A673 (cell line): ENCODE measurements around the gene KLHDC4.

Experiments used
- EZH2 ChIP-seq: fragments of 200-600 bp; sonication (generic); IDR thresholded peaks from 2 replicates; pipeline ENCODE4 v1.6.1; 2017; ENCODE audit warnings: borderline replicate concordance, low read depth, mild to moderate bottlenecking, mixed read lengths, antibody characterized with exemption, low read length; ENCODE audit not compliant: poor library complexity, severe bottlenecking
- TF ChIP-seq, protein P1 (sequence below): fragments of 300-800, 200-600 bp; sonication (generic); conservative IDR thresholded peaks from 2 replicates; pipeline ENCODE4 v1.5.1; 2017; ENCODE audit warnings: low read depth, mild to moderate bottlenecking, antibody characterized with exemption, low read length, moderate library complexity, mixed read lengths

GRCh38 chr16:87802670-87803069 lies 36.9 kb upstream of the KLHDC4 start:
- TF ChIP-seq, protein P1, sequence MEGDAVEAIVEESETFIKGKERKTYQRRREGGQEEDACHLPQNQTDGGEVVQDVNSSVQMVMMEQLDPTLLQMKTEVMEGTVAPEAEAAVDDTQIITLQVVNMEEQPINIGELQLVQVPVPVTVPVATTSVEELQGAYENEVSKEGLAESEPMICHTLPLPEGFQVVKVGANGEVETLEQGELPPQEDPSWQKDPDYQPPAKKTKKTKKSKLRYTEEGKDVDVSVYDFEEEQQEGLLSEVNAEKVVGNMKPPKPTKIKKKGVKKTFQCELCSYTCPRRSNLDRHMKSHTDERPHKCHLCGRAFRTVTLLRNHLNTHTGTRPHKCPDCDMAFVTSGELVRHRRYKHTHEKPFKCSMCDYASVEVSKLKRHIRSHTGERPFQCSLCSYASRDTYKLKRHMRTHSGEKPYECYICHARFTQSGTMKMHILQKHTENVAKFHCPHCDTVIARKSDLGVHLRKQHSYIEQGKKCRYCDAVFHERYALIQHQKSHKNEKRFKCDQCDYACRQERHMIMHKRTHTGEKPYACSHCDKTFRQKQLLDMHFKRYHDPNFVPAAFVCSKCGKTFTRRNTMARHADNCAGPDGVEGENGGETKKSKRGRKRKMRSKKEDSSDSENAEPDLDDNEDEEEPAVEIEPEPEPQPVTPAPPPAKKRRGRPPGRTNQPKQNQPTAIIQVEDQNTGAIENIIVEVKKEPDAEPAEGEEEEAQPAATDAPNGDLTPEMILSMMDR: no peak
- TF ChIP-seq EZH2: no peak
